ENCODE data around the gene MCCC1. TPM values are rescaled to one million over a fixed set of nuclear protein-coding genes. Genes with fewer than 3 reads are reported as not detected.
A peak's percentile ranks its signal among the peaks of the same experiment; 100 is the strongest.
"Not testable (repeated sequence)": the region's sequence is repeated elsewhere in the genome, so short reads cannot be mapped to it uniquely, and the experiment has no call there.

The MCCC1 gene
- total and polyA plus RNA-seq, 4 donors: 8.5 to 59.4 (median 18.8) TPM

- intact Hi-C loops (cut with DNase I); DNase-seq; H3K4me3 ChIP-seq (ENCODE audit: low read length in 2 of 2); H3K4me1 ChIP-seq (ENCODE audit: control insufficient read depth in 1 of 2, insufficient read depth in 2 of 2, low read length in 2 of 2); ATAC-seq (ENCODE audit: low FRiP score); H3K9me3 ChIP-seq (ENCODE audit: control insufficient read depth, low read length); H3K27me3 ChIP-seq (ENCODE audit: control insufficient read depth in 1 of 2, insufficient read depth in 2 of 2, low read length in 1 of 2); H3K27ac ChIP-seq (ENCODE audit: low read depth in 1 of 2, low read length in 2 of 2); H3K36me3 ChIP-seq (ENCODE audit: control insufficient read depth in 1 of 2, insufficient read depth in 2 of 2, low read length in 1 of 2): not testable (repeated sequence)
- WGBS, 2 donors: 84 to 89% methylated on average over 1 of the region's 1 CpG
Measured at GRCh38 chr3:183109847-183110246, 10.6 kb upstream of the MCCC1 start.

- Histone ChIP-seq H3K4me1 (ENCODE audit: control insufficient read depth in 1 of 2, insufficient read depth in 2 of 2, low read length in 2 of 2) (no peaks in the 10 kb centered on the region), H3K27me3 (ENCODE audit: control insufficient read depth in 1 of 2, insufficient read depth in 2 of 2, low read length in 1 of 2) (no peaks in the 10 kb centered on the region), H3K27ac (ENCODE audit: low read depth in 1 of 2, low read length in 2 of 2) (no peak overlapping the region), H3K4me3 (ENCODE audit: low read length in 2 of 2) (no peak overlapping the region), H3K36me3 (ENCODE audit: control insufficient read depth in 1 of 2, insufficient read depth in 2 of 2, low read length in 1 of 2) (no peaks in the 10 kb centered on the region), H3K9me3 (ENCODE audit: control insufficient read depth, low read length) (peaks cover 2% of the 10 kb centered on the region)
- 50 to 51% methylated on average over 4 of the region's 4 CpGs for WGBS, 2 donors
- no peak for ATAC-seq (ENCODE audit: low FRiP score)
- intact Hi-C loops (cut with DNase I): no loop called here
- DNase-seq: no peak
Measured at GRCh38 chr3:183108470-183108869, 9.2 kb upstream of the MCCC1 start.

GRCh38 chr3:183108001-183108449 is 8.7 kb upstream of the MCCC1 start:
- no peaks in the 10 kb centered on the region for H3K27me3 ChIP-seq (ENCODE audit: control insufficient read depth in 1 of 2, insufficient read depth in 2 of 2, low read length in 1 of 2)
- peak; percentile 71 for ATAC-seq (ENCODE audit: low FRiP score)
- DNase-seq: no peak
- H3K36me3 ChIP-seq (ENCODE audit: control insufficient read depth in 1 of 2, insufficient read depth in 2 of 2, low read length in 1 of 2): no peaks in the 10 kb centered on the region
- no peak overlapping the region for H3K27ac ChIP-seq (ENCODE audit: low read depth in 1 of 2, low read length in 2 of 2)
- H3K4me1 ChIP-seq (ENCODE audit: control insufficient read depth in 1 of 2, insufficient read depth in 2 of 2, low read length in 2 of 2): no peaks in the 10 kb centered on the region
- 1 to 2% methylated on average over 2 of the region's 2 CpGs for WGBS, 2 donors
- peaks cover 2% of the 10 kb centered on the region for H3K9me3 ChIP-seq (ENCODE audit: control insufficient read depth, low read length)
- intact Hi-C loops (cut with DNase I): no loop called here
- H3K4me3 ChIP-seq (ENCODE audit: low read length in 2 of 2): no peak overlapping the region

- H3K4me3 ChIP-seq (ENCODE audit: low read length in 2 of 2); H3K27me3 ChIP-seq (ENCODE audit: control insufficient read depth in 1 of 2, insufficient read depth in 2 of 2, low read length in 1 of 2); ATAC-seq (ENCODE audit: low FRiP score); H3K4me1 ChIP-seq (ENCODE audit: control insufficient read depth in 1 of 2, insufficient read depth in 2 of 2, low read length in 2 of 2); H3K27ac ChIP-seq (ENCODE audit: low read depth in 1 of 2, low read length in 2 of 2); H3K9me3 ChIP-seq (ENCODE audit: control insufficient read depth, low read length); DNase-seq; H3K36me3 ChIP-seq (ENCODE audit: control insufficient read depth in 1 of 2, insufficient read depth in 2 of 2, low read length in 1 of 2); intact Hi-C loops (cut with DNase I): not testable (repeated sequence)
- 63 to 64% methylated on average over 4 of the region's 4 CpGs for WGBS, 2 donors
Measured at GRCh38 chr3:183107372-183107771, 8.1 kb upstream of the MCCC1 start.

GRCh38 chr3:183106635-183107034 is 7.3 kb upstream of the MCCC1 start:
- DNase-seq (no peak), ATAC-seq (ENCODE audit: low FRiP score) (no peak)
- H3K4me1 ChIP-seq (ENCODE audit: control insufficient read depth in 1 of 2, insufficient read depth in 2 of 2, low read length in 2 of 2): no peaks in the 10 kb centered on the region
- no peaks in the 10 kb centered on the region for H3K9me3 ChIP-seq (ENCODE audit: control insufficient read depth, low read length)
- H3K27ac ChIP-seq (ENCODE audit: low read depth in 1 of 2, low read length in 2 of 2): no peak overlapping the region
- H3K4me3 ChIP-seq (ENCODE audit: low read length in 2 of 2): no peak overlapping the region
- H3K27me3 ChIP-seq (ENCODE audit: control insufficient read depth in 1 of 2, insufficient read depth in 2 of 2, low read length in 1 of 2): no peaks in the 10 kb centered on the region
- H3K36me3 ChIP-seq (ENCODE audit: control insufficient read depth in 1 of 2, insufficient read depth in 2 of 2, low read length in 1 of 2): no peaks in the 10 kb centered on the region
- WGBS, 2 donors: 1 to 9% methylated on average over 6 of the region's 6 CpGs
- intact Hi-C loops (cut with DNase I): no loop called here

- H3K27me3 ChIP-seq (ENCODE audit: control insufficient read depth in 1 of 2, insufficient read depth in 2 of 2, low read length in 1 of 2); DNase-seq; H3K4me1 ChIP-seq (ENCODE audit: control insufficient read depth in 1 of 2, insufficient read depth in 2 of 2, low read length in 2 of 2); H3K27ac ChIP-seq (ENCODE audit: low read depth in 1 of 2, low read length in 2 of 2); H3K36me3 ChIP-seq (ENCODE audit: control insufficient read depth in 1 of 2, insufficient read depth in 2 of 2, low read length in 1 of 2); intact Hi-C loops (cut with DNase I); H3K9me3 ChIP-seq (ENCODE audit: control insufficient read depth, low read length); ATAC-seq (ENCODE audit: low FRiP score); H3K4me3 ChIP-seq (ENCODE audit: low read length in 2 of 2): not testable (repeated sequence)
- WGBS, 2 donors: 97 to 98% methylated on average over 19 to 28 of the region's 28 CpGs
Measured at GRCh38 chr3:183103950-183104349, 4.7 kb upstream of the MCCC1 start.

- H3K27me3 ChIP-seq (ENCODE audit: control insufficient read depth in 1 of 2, insufficient read depth in 2 of 2, low read length in 1 of 2); DNase-seq; H3K9me3 ChIP-seq (ENCODE audit: control insufficient read depth, low read length); H3K27ac ChIP-seq (ENCODE audit: low read depth in 1 of 2, low read length in 2 of 2); H3K4me3 ChIP-seq (ENCODE audit: low read length in 2 of 2); H3K36me3 ChIP-seq (ENCODE audit: control insufficient read depth in 1 of 2, insufficient read depth in 2 of 2, low read length in 1 of 2); intact Hi-C loops (cut with DNase I); H3K4me1 ChIP-seq (ENCODE audit: control insufficient read depth in 1 of 2, insufficient read depth in 2 of 2, low read length in 2 of 2); ATAC-seq (ENCODE audit: low FRiP score): not testable (repeated sequence)
- 94 to 97% methylated on average over 15 to 19 of the region's 24 CpGs for WGBS, 2 donors
Measured at GRCh38 chr3:183101040-183101439, 1.7 kb upstream of the MCCC1 start.

- 1 to 8% methylated on average over 6 of the region's 6 CpGs for WGBS, 2 donors
- H3K4me1 ChIP-seq (ENCODE audit: control insufficient read depth in 1 of 2, insufficient read depth in 2 of 2, low read length in 2 of 2): no peaks in the 10 kb centered on the region
- peak overlapping the region; percentile 4 to 12 for H3K27ac ChIP-seq (ENCODE audit: low read depth in 1 of 2, low read length in 2 of 2)
- no peaks in the 10 kb centered on the region for H3K27me3 ChIP-seq (ENCODE audit: control insufficient read depth in 1 of 2, insufficient read depth in 2 of 2, low read length in 1 of 2)
- no peaks in the 10 kb centered on the region for H3K36me3 ChIP-seq (ENCODE audit: control insufficient read depth in 1 of 2, insufficient read depth in 2 of 2, low read length in 1 of 2)
- H3K4me3 ChIP-seq (ENCODE audit: low read length in 2 of 2): no peak overlapping the region
- intact Hi-C loops (cut with DNase I): no loop called here
- ATAC-seq (ENCODE audit: low FRiP score) (peak; percentile 4), DNase-seq (no peak)
- H3K9me3 ChIP-seq (ENCODE audit: control insufficient read depth, low read length): no peaks in the 10 kb centered on the region
Measured at GRCh38 chr3:183100376-183100775, 1.1 kb upstream of the MCCC1 start.

- H3K27me3 ChIP-seq (ENCODE audit: control insufficient read depth in 1 of 2, insufficient read depth in 2 of 2, low read length in 1 of 2): no peaks in the 10 kb centered on the region
- H3K4me1 ChIP-seq (ENCODE audit: control insufficient read depth in 1 of 2, insufficient read depth in 2 of 2, low read length in 2 of 2): no peaks in the 10 kb centered on the region
- H3K36me3 ChIP-seq (ENCODE audit: control insufficient read depth in 1 of 2, insufficient read depth in 2 of 2, low read length in 1 of 2): no peaks in the 10 kb centered on the region
- DNase-seq (no peak), ATAC-seq (ENCODE audit: low FRiP score) (no peak)
- intact Hi-C loops (cut with DNase I): no loop called here
- no peak overlapping the region for H3K4me3 ChIP-seq (ENCODE audit: low read length in 2 of 2)
- 0% methylated on average over 1 of the region's 1 CpG for WGBS, 2 donors
- peak overlapping the region in 1 of 2 donors; percentile 52 for H3K27ac ChIP-seq (ENCODE audit: low read depth in 1 of 2, low read length in 2 of 2)
- H3K9me3 ChIP-seq (ENCODE audit: control insufficient read depth, low read length): no peaks in the 10 kb centered on the region
Measured at GRCh38 chr3:183099838-183100204, 525 bp upstream of the MCCC1 start.

Data from aorta (tissue), 5 donors.